ENCODE measurements around the gene RNFT2.

RNFT2 gene

DNA sequence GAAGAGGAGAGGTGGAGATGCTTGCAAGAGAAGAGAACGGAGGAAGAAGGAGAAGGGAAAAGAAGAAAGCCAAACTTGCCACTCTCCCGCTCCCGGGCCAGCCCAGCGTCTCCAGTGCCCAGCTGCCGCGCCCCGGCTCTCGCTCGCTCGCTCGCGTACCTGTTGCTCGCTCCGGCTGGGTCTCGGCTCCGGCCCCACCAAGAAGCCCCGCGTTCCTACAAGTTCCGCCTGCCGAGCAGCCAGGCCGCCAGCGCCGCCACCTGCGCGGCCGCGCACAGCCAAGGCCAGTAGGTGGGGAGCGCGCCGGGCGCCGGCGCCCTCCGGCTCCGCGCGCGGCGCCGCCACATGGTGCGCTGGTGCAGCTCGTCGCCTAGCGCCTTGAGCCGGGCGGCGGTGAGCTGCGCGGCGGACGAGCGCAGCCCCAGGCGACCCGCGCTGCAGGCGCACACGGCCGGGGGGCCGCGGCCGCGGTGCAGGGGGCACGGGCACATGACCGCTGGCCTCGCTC is 142.8 kb downstream of the RNFT2 start:
- peak; percentile 66 for DNase-seq

DNA sequence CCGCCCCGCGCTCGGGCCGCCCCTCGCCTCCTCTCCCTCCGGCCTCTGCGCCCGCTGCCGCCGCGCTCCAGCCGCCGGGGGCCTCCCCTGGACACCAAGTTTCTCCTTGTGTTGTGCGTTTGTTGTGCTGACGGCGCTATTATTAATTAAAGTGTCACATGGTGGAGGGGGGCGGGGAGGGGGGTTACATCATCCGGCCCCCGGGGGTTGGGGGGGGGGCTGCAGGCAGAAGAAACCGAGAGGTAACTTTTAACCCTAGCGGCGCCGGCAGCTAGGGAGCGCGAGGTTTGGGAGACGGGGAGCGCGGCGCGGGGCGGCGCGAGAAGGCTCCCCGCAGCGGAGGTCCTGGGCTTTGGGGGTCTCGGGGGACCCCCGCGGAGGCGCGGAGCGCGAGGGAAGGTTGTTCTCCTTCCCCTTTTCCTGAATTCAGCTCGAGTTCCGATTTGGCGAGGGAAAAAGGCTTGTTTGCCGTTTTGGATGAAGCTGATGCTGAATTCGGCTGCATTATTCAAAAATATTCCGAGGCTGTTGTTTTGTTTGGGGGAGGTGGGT is 143.3 kb downstream of the RNFT2 start, which contains the start of gene HRK:
Gene HRK, minus strand, starts transcription at position 117 of the 552 bp plus-strand sequence. CDS start 134 bp downstream, outside the sequence.
- DNase-seq, result peak; percentile 50

DNA sequence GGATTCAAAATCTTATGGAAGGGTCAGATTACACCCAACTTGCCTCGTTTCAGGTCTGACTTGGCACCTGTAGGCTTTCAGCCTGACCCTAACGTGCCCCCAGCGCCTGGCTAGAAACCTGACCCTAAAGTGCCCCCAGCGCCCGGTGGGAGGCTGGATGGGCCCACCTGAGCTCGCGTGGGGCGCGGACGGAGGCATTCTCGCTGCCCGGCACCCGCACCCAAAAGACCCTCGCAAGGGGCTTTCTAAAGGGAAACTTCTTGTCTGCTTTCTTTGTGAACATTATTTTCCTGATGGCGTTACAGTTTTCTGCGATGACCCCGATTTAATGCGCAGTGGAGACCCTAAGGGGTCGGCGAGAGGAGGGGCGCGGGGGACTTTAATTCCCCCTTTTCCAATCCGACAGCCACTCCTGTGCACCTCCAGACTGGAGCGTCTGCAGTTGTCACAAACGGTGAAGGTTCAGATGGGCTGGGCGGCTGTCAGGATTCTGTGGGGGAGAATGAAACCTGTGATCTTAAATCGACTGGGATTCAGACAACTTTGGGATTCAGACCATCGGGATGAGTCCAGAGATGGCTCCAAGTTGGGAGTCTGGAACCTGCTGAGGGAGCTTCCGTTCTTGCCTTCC is 143.9 kb downstream of the RNFT2 start:
- DNase-seq, result no peak

DNA sequence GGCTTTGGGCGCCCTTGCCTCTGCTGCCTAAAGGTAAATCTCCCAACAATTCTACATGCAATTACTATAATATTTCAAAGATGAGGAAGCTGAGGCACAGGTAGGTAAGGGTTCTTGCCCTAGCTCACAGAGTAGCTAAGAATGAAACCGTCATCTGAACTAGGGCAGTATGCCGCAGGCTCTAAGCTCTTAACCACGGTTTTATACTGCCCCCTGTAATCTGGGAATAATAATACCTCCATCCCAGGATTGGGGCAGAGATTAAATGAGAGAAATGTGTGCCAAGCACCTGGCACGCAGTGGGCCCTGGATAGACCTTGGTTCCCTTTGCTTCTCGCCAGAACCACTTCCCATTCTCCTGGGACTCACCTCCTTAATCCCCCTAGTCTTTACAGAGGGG is 144.6 kb downstream of the RNFT2 start:
- no peak for DNase-seq

DNA sequence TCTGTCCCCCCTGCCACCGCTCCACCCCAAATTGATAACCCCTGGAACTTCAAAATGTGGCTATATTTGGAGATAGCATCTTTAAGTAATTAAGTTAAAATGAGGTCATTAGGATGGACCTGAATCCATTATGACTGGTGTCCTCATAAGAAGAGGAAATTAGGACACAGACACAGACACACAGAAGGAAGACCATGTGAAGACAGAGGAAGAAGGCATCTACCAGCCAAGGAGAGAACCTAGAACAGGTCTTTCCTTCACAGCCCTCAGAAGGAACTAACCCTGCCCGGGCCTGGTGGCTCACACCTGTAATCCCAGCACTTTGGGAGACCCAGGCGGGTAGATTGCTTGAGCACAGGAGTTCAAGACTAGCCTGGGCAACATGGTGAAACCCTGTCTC is 146.8 kb downstream of the RNFT2 start:
- DNase-seq, result no peak

DNA sequence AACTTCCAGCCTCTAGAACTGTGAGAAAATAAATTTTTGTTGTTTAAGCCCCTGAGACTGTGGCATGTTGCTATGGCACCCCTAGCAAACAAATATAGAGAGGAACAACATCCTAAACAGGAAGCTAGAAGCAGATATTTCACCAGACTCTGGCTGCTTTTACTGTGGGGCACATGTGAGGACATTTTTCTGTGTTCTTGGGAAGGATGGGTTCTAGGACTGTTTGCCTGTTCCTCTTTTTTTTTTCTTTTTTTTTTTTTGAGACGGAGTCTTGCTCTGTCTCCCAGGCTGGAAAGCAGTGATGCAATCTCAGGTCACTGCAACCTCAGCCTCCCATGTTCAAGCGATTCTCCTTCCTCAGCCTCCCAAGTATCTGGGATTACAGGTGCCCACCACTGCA is 147.4 kb downstream of the RNFT2 start:
- DNase-seq, result no peak

DNA sequence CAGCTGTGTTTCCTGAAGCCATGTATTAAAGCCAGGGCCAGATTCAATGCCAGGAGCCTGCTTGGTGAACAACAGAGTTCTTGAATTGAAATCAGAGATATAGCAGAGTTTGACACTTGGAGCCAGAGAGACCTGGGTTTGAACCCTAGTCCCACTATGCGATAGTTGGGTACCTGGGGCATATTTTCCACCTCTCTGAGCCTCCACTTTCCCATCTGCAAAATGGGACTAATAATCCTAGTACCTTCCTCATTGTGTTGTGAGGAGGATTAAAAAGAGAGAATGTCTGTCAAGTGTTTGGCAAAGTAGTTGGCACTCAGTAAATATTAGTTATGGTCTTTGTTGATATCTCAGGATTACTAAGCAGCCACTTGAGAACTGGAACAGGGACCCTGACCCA is 149.1 kb downstream of the RNFT2 start:
- no peak for DNase-seq

DNA sequence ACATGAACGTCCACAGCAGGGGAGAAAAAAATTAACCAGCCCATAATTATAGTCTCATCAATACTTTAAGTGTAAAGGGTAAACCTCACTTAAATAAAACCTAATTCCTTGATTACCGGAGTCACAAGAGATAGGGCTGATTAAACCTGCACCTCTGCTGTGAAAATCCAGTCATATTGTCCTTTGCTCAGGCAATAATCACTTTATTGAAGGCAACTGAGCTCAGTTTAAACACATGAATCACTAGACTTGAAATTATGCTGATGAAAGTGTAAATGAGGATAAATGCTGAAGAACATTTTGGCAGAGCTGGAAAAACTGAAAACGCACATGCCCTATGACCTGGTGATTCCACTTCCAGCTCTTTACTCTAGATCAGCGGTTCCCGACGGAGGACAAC is 149.8 kb downstream of the RNFT2 start:
- no peak for DNase-seq

DNA sequence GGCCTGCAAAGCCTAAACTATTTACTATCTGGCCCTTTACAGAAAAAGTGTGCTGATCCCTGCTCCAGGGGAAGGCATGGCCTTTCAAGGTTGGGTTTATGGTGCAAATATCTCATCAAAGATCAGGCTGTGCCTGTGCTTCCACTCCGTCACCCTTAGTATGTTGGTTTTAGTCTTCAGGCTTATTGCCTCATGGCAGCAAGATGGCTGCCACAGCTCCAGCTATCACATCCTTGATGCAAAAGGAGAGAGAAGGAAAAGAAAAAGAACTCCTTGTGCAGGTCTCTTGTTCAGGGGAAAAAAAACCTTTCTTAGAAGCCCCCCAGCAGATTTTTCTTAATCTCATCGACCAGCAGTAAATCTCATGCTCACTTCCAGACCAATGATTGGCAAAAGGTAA is 152.2 kb downstream of the RNFT2 start:
- no peak for DNase-seq

DNA sequence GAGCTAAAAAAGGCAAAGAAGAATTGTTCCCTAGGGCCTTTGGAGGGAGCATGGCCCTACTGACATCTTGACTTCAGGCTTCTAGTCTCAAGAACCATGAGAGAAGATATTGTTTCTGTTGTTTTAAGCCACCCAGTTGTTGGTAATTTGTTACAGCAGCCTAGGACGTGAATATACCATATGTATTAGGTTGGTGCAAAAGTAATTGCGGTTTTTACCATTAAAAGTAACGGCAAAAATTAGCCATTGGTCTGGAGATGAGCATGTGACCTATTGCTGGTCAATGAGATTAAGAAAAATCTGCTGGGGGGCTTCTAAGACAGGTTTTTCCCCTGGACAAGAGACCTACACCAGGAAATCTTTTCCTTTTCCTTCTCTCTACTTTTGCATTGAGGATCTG is 152.9 kb downstream of the RNFT2 start:
- no peak for DNase-seq

DNA sequence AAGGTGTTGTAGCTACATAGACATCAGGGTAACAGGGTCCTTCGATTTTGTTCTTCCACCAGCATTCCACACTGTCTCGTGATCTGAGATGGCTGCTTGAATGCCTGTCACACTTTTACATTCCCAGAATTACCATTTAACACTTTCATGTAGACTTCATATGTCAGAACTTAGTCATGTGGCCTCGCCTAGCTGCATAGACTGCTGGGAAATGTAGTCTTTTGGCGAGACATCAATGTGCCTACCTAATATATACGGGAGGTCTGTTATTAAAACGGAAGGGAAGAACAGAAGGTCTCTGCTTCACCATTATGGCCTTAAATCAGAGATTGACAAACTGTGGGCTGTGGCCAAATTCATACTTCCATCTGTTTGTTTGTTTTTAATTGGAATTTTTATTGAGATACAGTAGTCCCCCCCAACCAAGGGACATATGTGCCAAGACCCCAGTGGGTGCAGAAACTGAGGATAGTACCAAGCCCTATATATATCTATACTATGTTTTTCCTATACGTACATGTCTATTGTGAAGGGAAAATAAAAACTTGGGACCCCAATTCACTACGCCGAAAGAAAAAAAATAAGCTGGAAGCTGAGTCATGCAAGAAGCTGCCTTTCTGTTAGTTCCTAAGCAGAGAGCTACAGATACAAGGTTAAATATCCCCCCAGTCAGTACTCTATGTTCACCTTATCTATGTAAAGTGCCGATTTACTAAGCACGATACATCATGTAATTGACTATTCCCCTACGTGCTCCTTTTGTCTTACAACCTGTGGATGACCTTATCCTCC is 154.4 kb downstream of the RNFT2 start:
- DNase-seq, result no peak

DNA sequence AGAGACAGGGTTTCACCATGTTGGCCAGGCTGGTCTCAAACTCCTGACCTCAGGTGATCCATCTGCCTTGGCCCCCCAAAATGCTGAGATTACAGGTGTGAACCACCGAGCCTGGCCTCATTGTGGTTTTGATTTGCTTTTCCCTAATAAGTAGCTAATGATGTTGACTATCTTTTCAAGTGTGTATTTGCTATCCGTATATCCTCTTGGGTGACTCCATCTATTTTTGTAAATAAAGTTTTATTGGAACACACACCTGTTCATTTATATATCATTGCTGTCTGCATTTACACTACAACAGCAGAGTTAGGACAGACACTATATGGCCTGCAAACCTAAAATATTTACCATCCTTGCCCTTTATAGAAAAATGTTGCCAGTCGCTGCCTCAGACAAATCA is 156.8 kb downstream of the RNFT2 start:
- no peak for DNase-seq

DNA sequence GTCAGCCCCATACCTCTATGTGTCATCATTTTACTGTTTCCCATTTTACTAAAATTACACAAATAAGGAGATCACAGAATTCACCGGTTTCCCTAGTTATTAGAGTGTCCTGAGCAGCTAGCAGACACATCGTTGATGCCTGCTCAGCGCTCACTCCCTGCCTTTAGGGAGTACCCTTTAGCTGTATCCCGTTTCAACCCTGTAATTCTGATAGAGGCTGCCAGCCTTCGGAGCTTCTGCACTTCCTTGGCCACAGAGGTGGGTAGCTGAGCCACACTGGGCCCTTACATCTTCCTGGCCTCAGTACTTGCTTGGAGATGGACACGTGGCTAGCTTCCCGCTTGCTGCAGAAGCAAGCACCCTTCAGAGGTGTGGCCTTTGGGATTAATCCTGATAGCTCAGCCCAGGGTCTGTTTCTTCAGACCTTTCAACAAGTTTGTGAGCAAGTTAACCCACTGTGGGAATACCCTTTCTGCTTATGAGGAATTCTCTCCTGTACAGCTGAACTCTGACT is 158.4 kb downstream of the RNFT2 start:
- no peak for DNase-seq

DNA sequence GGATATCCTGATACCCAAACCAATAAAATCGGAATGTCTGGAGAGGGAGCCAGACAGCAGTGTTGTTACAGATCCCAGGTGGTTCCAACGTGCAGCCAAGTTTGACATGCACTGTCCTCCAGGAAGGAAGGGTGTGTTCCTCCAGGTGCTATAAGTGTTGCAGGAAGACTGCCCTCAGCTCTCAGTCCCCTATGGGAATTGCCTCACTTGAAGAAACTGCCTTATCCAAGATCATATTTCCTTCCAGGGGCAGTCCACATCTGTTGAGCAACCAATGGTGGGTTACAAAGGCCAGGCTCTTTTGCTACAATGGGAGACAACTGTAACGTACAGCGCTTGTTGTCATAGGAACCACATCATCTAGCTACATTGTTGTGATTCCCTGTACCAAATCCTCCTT is 159.4 kb downstream of the RNFT2 start:
- DNase-seq, result no peak

DNA sequence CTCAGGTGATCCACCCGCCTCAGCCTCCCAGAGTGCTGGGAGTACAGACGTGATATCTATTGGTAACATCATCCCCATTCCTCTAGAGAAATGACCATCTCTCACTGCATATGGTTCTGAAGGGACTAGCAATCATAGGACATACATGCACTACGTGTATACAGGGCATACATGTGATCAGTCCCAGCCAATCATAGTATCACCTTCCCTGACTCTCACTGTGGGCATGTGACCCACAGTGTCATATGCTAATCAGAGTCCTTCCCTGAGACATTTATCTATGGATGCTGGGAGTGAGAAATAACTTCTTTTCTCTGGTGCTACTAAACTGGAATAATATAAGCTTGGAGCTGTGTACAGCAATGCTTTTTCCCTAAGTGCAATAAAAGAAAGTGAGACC is 160.6 kb downstream of the RNFT2 start:
- no peak for DNase-seq

DNA sequence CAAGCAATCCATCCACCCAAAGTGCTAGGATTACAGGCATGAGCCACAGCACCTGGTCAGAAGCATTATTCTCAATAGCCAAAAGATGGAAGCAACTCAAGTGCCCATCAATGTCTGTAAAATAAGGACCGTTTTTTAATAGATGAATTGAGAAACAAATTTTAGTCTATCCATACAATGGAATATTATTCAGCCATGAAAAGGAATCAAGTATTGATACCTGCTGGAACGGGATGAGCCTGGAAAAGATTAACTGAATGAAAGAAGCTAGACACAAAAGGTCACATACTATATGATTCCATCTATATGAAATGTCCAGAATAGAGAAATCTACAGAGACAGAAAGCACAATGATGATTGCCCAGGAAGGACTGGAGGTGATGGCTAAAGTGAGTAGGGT is 163.5 kb downstream of the RNFT2 start:
- DNase-seq, result no peak

Measured in right forelimb (tissue), 1 donor.